ENCODE measurements around the gene ADD3.

DNA sequence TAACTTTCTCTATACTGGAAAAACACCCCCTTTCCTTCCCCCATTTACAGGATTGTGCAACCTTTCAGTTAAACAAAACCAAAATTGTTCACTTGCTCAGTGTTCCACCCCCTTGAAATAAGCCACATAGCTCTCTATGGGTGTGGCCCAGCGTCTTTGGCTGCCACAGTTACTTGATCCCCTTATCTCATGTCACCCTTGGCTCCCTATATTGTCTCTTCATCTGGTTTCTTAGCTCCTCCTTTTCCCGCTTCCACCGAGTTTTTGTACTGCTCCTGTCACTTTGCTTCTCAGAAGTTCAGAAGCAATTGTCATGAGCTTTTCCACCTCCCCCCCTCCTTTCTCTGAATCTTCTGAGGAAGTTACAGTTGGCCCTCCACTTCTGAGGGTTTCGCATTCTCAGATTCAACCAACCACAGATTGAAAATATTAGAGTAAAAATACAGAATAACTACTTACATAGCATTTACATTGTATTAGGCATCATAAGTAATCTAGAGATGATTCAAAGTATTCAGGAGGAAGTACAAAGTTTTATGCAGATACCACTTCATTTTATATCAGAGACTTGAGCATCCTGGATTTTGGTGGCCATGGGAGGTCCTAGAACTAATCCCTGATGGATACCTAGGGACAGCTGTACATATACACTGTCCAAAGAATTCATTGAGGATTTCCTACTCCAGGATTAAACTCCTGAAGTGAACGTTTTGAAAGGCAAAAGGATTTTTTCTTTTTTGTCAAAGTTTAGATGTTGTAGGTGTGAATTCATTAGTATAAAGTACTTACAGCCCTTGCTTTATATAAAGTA is 60.4 kb downstream of the ADD3 start:
- TF ChIP-seq, protein P1, sequence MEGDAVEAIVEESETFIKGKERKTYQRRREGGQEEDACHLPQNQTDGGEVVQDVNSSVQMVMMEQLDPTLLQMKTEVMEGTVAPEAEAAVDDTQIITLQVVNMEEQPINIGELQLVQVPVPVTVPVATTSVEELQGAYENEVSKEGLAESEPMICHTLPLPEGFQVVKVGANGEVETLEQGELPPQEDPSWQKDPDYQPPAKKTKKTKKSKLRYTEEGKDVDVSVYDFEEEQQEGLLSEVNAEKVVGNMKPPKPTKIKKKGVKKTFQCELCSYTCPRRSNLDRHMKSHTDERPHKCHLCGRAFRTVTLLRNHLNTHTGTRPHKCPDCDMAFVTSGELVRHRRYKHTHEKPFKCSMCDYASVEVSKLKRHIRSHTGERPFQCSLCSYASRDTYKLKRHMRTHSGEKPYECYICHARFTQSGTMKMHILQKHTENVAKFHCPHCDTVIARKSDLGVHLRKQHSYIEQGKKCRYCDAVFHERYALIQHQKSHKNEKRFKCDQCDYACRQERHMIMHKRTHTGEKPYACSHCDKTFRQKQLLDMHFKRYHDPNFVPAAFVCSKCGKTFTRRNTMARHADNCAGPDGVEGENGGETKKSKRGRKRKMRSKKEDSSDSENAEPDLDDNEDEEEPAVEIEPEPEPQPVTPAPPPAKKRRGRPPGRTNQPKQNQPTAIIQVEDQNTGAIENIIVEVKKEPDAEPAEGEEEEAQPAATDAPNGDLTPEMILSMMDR (IDR thresholded peaks at IDR 0.05): no peak
- no peak for TF ChIP-seq POLR2A (IDR thresholded peaks at IDR 0.05)

Measured in Peyer's patch (tissue), 4 donors.